DND-41 (cell line): Measurements from ENCODE around the gene MTG2.

Experiments used
- EZH2 ChIP-seq: IDR thresholded peaks from 3 replicates; pipeline ENCODE4 v1.6.1; 2012; ENCODE audit warnings: borderline replicate concordance, low read depth, mild to moderate bottlenecking, moderate library complexity, low read length, inconsistent platforms; ENCODE audit not compliant: severe bottlenecking
- TF ChIP-seq, protein P1 (sequence below): IDR thresholded peaks from 2 replicates; pipeline ENCODE4 v1.5.1; 2012; ENCODE audit warnings: borderline replicate concordance, low read length, moderate library complexity, mild to moderate bottlenecking; ENCODE audit not compliant: poor library complexity, severe bottlenecking; ENCODE audit errors: extremely low read depth

DNA sequence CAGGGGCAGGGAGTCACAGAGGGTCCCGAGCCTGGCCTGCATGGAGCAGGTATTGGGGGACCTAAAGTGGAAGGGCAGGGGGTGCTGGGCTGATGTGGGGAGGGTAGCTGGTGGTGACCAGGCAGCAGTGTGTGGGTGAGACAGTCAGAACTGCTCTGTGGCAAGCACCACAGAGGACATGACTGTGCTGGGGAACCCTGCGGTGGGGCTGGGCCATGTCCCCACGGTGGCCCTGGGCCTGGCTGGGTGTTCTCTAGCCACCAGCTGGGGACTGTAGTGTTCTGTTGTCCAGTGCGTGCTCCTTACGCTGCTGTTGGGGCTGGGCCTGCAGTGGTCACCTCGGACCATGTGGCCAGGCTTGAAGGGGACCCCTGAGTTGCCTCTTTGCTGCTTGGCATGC is 35.7 kb upstream of the MTG2 start:
- TF ChIP-seq, protein P1, sequence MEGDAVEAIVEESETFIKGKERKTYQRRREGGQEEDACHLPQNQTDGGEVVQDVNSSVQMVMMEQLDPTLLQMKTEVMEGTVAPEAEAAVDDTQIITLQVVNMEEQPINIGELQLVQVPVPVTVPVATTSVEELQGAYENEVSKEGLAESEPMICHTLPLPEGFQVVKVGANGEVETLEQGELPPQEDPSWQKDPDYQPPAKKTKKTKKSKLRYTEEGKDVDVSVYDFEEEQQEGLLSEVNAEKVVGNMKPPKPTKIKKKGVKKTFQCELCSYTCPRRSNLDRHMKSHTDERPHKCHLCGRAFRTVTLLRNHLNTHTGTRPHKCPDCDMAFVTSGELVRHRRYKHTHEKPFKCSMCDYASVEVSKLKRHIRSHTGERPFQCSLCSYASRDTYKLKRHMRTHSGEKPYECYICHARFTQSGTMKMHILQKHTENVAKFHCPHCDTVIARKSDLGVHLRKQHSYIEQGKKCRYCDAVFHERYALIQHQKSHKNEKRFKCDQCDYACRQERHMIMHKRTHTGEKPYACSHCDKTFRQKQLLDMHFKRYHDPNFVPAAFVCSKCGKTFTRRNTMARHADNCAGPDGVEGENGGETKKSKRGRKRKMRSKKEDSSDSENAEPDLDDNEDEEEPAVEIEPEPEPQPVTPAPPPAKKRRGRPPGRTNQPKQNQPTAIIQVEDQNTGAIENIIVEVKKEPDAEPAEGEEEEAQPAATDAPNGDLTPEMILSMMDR: no peak
- TF ChIP-seq EZH2: no peak
